ENCODE data around the gene HCK. TPM values are rescaled to one million over a fixed set of nuclear protein-coding genes. Genes with fewer than 3 reads are reported as not detected.

HCK gene
- total and polyA plus RNA-seq, 4 donors: 18.5 to 304 (median 61.2) TPM

DNA sequence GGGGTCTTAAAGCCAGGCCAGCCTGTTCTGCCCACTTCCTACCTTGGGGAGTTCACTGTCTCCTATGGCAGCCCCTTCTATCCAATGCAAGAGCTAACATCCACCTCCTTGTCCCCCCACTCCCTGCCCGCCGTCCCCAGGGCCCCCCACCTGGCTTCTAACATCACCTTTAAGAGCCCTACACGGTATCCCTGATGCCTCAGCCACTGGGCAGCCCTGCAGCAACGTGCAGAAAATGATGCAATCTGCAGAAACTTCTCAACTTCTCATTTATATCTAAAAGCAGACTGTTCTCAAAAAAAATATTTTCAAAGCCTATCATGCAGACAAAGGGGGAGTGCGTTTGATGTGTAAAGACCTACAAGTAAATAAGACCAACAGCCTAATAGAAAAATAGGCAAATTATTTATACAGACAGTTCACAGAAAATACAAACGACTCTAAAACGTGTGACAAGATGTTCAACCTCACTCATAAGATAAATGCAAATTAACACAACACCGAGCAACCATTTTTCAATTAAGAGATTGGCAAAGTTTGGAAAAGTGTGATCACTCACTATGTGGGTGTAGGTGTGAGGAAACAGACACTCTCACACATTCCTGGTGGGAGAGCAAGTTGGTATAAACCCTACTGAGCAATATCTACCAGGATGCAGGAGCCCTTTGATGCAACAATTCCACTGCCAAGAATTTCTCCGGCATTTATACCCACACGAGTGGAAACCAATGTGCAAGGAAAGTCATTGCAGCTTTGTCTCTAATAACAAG is 15.1 kb upstream of the HCK start:
- Histone ChIP-seq H3K9me3 (ENCODE audit: control insufficient read depth in 4 of 4, insufficient read depth in 3 of 4, low read length in 3 of 4) (peaks cover 0 to 4% (median 1%) of the 10 kb centered on the region in 4 donors), H3K4me1 (ENCODE audit: control insufficient read depth in 5 of 5, insufficient read depth in 5 of 5, low read length in 5 of 5) (peaks cover 0 to 1% (median 0%) of the 10 kb centered on the region in 5 donors), H3K9ac (ENCODE audit: insufficient read depth in 1 of 2, low read length in 2 of 2) (no peak overlapping the region), H3K27me3 (ENCODE audit: control insufficient read depth in 3 of 3, insufficient read depth in 3 of 3, low read length in 2 of 3) (peaks cover 0 to 13% (median 6%) of the 10 kb centered on the region in 3 donors), H3K4me3 (no peak overlapping the region), H3K27ac (ENCODE audit: low read depth in 1 of 2, low read length in 1 of 2) (no peak overlapping the region), H3K36me3 (ENCODE audit: control insufficient read depth in 4 of 4, insufficient read depth in 4 of 4, low read length in 4 of 4) (no peaks in the 10 kb centered on the region)
- DNase-seq (no peak), ATAC-seq (ENCODE audit: insufficient read depth, low FRiP score) (no peak)
- 43 to 47% methylated on average over 10 of the region's 10 CpGs for WGBS, 2 donors
- TF ChIP-seq CTCF (IDR thresholded peaks at IDR 0.05; ENCODE audit: control extremely low read depth, extremely low read depth): no peak

DNA sequence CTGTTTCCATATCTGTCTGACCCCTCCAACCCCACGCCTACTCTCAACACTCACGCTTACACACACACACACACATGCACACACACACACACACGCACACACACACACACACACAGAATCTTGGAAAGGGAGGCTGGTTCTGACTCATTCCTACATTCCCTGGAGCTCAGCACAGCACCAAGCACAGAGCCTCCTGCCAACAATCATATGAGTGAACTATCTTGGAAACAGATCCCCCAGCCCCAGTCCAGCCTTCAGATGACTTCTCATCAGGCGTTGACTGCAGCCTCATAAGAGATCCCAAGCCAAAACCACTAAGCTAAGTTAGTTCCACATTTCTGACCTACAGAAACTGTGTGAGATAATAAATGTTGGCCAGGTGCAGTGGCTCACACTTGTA is 14.1 kb upstream of the HCK start:
- no peak for ATAC-seq (ENCODE audit: insufficient read depth, low FRiP score)

GRCh38 chr20:32040142-32040953 is 11.7 kb upstream of the HCK start:
- peaks cover 0 to 4% (median 1%) of the 10 kb centered on the region in 4 donors for H3K9me3 ChIP-seq (ENCODE audit: control insufficient read depth in 4 of 4, insufficient read depth in 3 of 4, low read length in 3 of 4)
- no peak overlapping the region for H3K4me3 ChIP-seq
- H3K27ac ChIP-seq (ENCODE audit: low read depth in 1 of 2, low read length in 1 of 2): peak overlapping the region in 1 of 2 donors; percentile 67
- H3K9ac ChIP-seq (ENCODE audit: insufficient read depth in 1 of 2, low read length in 2 of 2): no peak overlapping the region
- H3K4me1 ChIP-seq (ENCODE audit: control insufficient read depth in 5 of 5, insufficient read depth in 5 of 5, low read length in 5 of 5): peaks cover 0 to 1% (median 0%) of the 10 kb centered on the region in 5 donors
- no peak for DNase-seq
- peaks cover 0 to 3% (median 3%) of the 10 kb centered on the region in 3 donors for H3K27me3 ChIP-seq (ENCODE audit: control insufficient read depth in 3 of 3, insufficient read depth in 3 of 3, low read length in 2 of 3)
- ATAC-seq (ENCODE audit: insufficient read depth, low FRiP score): peak; percentile 79
- no peak for TF ChIP-seq CTCF (IDR thresholded peaks at IDR 0.05; ENCODE audit: control extremely low read depth, extremely low read depth)
- 35 to 50% methylated on average over 10 of the region's 10 CpGs for WGBS, 2 donors
- no peaks in the 10 kb centered on the region for H3K36me3 ChIP-seq (ENCODE audit: control insufficient read depth in 4 of 4, insufficient read depth in 4 of 4, low read length in 4 of 4)

More for the DNA sequence above, 14.1 kb upstream of the HCK start:
- no peak overlapping the region for H3K9ac ChIP-seq (ENCODE audit: insufficient read depth in 1 of 2, low read length in 2 of 2)
- WGBS, 2 donors: 63 to 69% methylated on average over 4 of the region's 4 CpGs
- H3K27ac ChIP-seq (ENCODE audit: low read depth in 1 of 2, low read length in 1 of 2): no peak overlapping the region
- no peak for TF ChIP-seq CTCF (IDR thresholded peaks at IDR 0.05; ENCODE audit: control extremely low read depth, extremely low read depth)
- H3K9me3 ChIP-seq (ENCODE audit: control insufficient read depth in 4 of 4, insufficient read depth in 3 of 4, low read length in 3 of 4): peaks cover 0 to 4% (median 1%) of the 10 kb centered on the region in 4 donors
- peaks cover 0 to 5% (median 3%) of the 10 kb centered on the region in 3 donors for H3K27me3 ChIP-seq (ENCODE audit: control insufficient read depth in 3 of 3, insufficient read depth in 3 of 3, low read length in 2 of 3)
- no peak overlapping the region for H3K4me3 ChIP-seq
- H3K4me1 ChIP-seq (ENCODE audit: control insufficient read depth in 5 of 5, insufficient read depth in 5 of 5, low read length in 5 of 5): peaks cover 0 to 1% (median 0%) of the 10 kb centered on the region in 5 donors
- no peak for DNase-seq
- H3K36me3 ChIP-seq (ENCODE audit: control insufficient read depth in 4 of 4, insufficient read depth in 4 of 4, low read length in 4 of 4): no peaks in the 10 kb centered on the region

Measured in lung (tissue), 12 donors.